Fibroblast of lung (primary cell): Measurements from ENCODE around the gene ACTG1. TPM values are rescaled to one million over a fixed set of nuclear protein-coding genes. Genes with fewer than 3 reads are reported as not detected.
A peak's percentile ranks its signal among the peaks of the same experiment; 100 is the strongest.

Experiments
- DNase-seq, 2 donors: peaks; one replicate each; pipeline versions ENCODE4 v3.0.0 to v3.0.0-alpha.2; 2010; ENCODE audit warnings: low read depth in 2 of 2
- H2AFZ ChIP-seq: 2 replicates; pipeline ENCODE4 v1.5.1; 2012; ENCODE audit warnings: low read length, control low read depth, inconsistent platforms
- H3K27ac ChIP-seq: 2 replicates; pipeline ENCODE4 v1.5.1; 2011; ENCODE audit warnings: low read length, control low read depth; ENCODE audit not compliant: insufficient read depth
- H3K27me3 ChIP-seq: 2 replicates; pipeline ENCODE4 v1.5.1; 2011; ENCODE audit warnings: mild to moderate bottlenecking, low read length; ENCODE audit not compliant: control insufficient read depth, insufficient read depth
- H3K36me3 ChIP-seq: 2 replicates; pipeline ENCODE4 v1.5.1; 2011; ENCODE audit warnings: low read length; ENCODE audit not compliant: control insufficient read depth, insufficient read depth
- H3K4me1 ChIP-seq: 2 replicates; pipeline ENCODE4 v1.5.1; 2011; ENCODE audit warnings: low read length; ENCODE audit not compliant: control insufficient read depth, insufficient read depth; ENCODE audit errors: extremely low read depth
- H3K4me2 ChIP-seq: 2 replicates; pipeline ENCODE4 v1.5.1; 2011; ENCODE audit warnings: low read length, control low read depth; ENCODE audit not compliant: insufficient read depth; ENCODE audit errors: extremely low read depth
- H3K4me3 ChIP-seq, 4 experiments: fragments of 200-600 bp in 1 of 4; sonication (generic) in 1 of 4; replicated peaks in 1 of 4; 2 replicates each; pipeline ENCODE4 v1.5.1; 2011 to 2016; ENCODE audit warnings: low read length in 4 of 4, low read depth in 3 of 4, mild to moderate bottlenecking in 3 of 4, control low read depth in 2 of 4, inconsistent platforms in 1 of 4, mixed read lengths in 1 of 4; ENCODE audit not compliant: insufficient read depth in 1 of 4; ENCODE audit errors: control extremely low read depth in 1 of 4
- H3K79me2 ChIP-seq: 2 replicates; pipeline ENCODE4 v1.5.1; 2012; ENCODE audit warnings: mild to moderate bottlenecking, low read length, inconsistent platforms; ENCODE audit not compliant: control insufficient read depth, insufficient read depth
- H3K9ac ChIP-seq: 2 replicates; pipeline ENCODE4 v1.5.1; 2011; ENCODE audit warnings: mild to moderate bottlenecking, low read length, control low read depth; ENCODE audit not compliant: insufficient read depth
- H3K9me3 ChIP-seq: 2 replicates; pipeline ENCODE4 v1.5.1; 2012; ENCODE audit warnings: low read depth, low read length; ENCODE audit not compliant: control insufficient read depth, insufficient read depth
- H4K20me1 ChIP-seq: 2 replicates; pipeline ENCODE4 v1.5.1; 2011; ENCODE audit warnings: low read length; ENCODE audit not compliant: control insufficient read depth, insufficient read depth; ENCODE audit errors: extremely low read depth
- CTCF ChIP-seq, 2 donors: IDR thresholded peaks in 1 of 2; conservative IDR thresholded peaks in 1 of 2; 1 replicate in 1 of 2; 2 replicates in 1 of 2; pipeline ENCODE4 v1.5.1; 2011 to 2012; ENCODE audit warnings: low read length in 2 of 2, control low read depth in 1 of 2, inconsistent platforms in 1 of 2, low read depth in 1 of 2, mild to moderate bottlenecking in 1 of 2
- EZH2 ChIP-seq: IDR thresholded peaks from 2 replicates; pipeline ENCODE4 v1.5.1; 2012; ENCODE audit warnings: low read length, control low read depth, mild to moderate bottlenecking; ENCODE audit errors: missing control alignments
- polyA plus RNA-seq, 2 donors: library from polyadenylated mRNA; depleted of rRNA in 1 of 2; stranded (reverse) in 1 of 2; unstranded in 1 of 2; fragments of >200 nt; gene quantifications; 2 replicates each; pipeline ENCODE4 v1.2.1, GENCODE V29; 2011 to 2012; ENCODE audit warnings: missing spikeins in 1 of 2
- total RNA-seq: library from RNA; depleted of rRNA; stranded (reverse); fragments of >200 nt; gene quantifications from 2 replicates; pipeline ENCODE4 v1.2.1, GENCODE V29; 2014

The ACTG1 gene
- total and polyA plus RNA-seq, 2 donors (not counting 1 experiment from before 2014, with no cell fraction given), result 5,538 to 8,446 TPM

GRCh38 chr17:81513753-81514488 lies 1.3 kb upstream of the ACTG1 start:
- Histone ChIP-seq H3K9ac (peak overlapping the region; percentile 70), H3K4me3 (peak overlapping the region; percentile 40 to 82 (median 54)), H3K27me3 (no peaks in the 10 kb centered on the region), H3K4me1 (peaks cover 15% of the 10 kb centered on the region), H2AFZ (no peak overlapping the region), H3K4me2 (peak overlapping the region; percentile 53), H3K9me3 (no peaks in the 10 kb centered on the region), H4K20me1 (peaks cover 3% of the 10 kb centered on the region), H3K79me2 (peaks cover 65% of the 10 kb centered on the region), H3K27ac (peak overlapping the region; percentile 91), H3K36me3 (peaks cover 28% of the 10 kb centered on the region)
- no peak for TF ChIP-seq CTCF (conservative IDR thresholded peaks at IDR 0.05 in 1 of 2, IDR thresholded peaks at IDR 0.05 in 1 of 2; ENCODE audit: low read depth in 1 of 2, low read length in 2 of 2)
- TF ChIP-seq EZH2, result no peak
- DNase-seq, result peak; percentile 72 to 77

- H3K79me2 ChIP-seq, result peaks cover 68% of the 10 kb centered on the region
- peak overlapping the region; percentile 91 for H3K27ac ChIP-seq
- H3K9me3 ChIP-seq, result no peaks in the 10 kb centered on the region
- TF ChIP-seq EZH2, result no peak
- no peak for TF ChIP-seq CTCF (conservative IDR thresholded peaks at IDR 0.05 in 1 of 2, IDR thresholded peaks at IDR 0.05 in 1 of 2; ENCODE audit: low read depth in 1 of 2, low read length in 2 of 2)
- no peak overlapping the region for H2AFZ ChIP-seq
- H4K20me1 ChIP-seq, result peaks cover 6% of the 10 kb centered on the region
- peaks cover 30% of the 10 kb centered on the region for H3K36me3 ChIP-seq
- H3K4me3 ChIP-seq, result peak overlapping the region; percentile 12 to 82 (median 54)
- peaks cover 13% of the 10 kb centered on the region for H3K4me1 ChIP-seq
- peak; percentile 59 to 62 for DNase-seq
- no peaks in the 10 kb centered on the region for H3K27me3 ChIP-seq
- H3K4me2 ChIP-seq, result peak overlapping the region; percentile 53
- H3K9ac ChIP-seq, result peak overlapping the region; percentile 70
Observed at GRCh38 chr17:81513372-81513752, 763 bp upstream of the ACTG1 start.

- Histone ChIP-seq H2AFZ (no peak overlapping the region), H3K79me2 (peaks cover 57% of the 10 kb centered on the region), H3K4me1 (peaks cover 7% of the 10 kb centered on the region), H3K27ac (peak overlapping the region; percentile 86), H3K9me3 (no peaks in the 10 kb centered on the region), H3K4me2 (peak overlapping the region; percentile 79), H4K20me1 (peaks cover 6% of the 10 kb centered on the region), H3K9ac (peak overlapping the region; percentile 82), H3K27me3 (no peaks in the 10 kb centered on the region), H3K4me3 (peak overlapping the region; percentile 86 to 100 (median 94)), H3K36me3 (peaks cover 30% of the 10 kb centered on the region)
- no peak for DNase-seq
- TF ChIP-seq EZH2, result no peak
- TF ChIP-seq CTCF (conservative IDR thresholded peaks at IDR 0.05 in 1 of 2, IDR thresholded peaks at IDR 0.05 in 1 of 2; ENCODE audit: low read depth in 1 of 2, low read length in 2 of 2), result no peak
Observed at GRCh38 chr17:81511804-81512561, 616 bp downstream of the ACTG1 start.
